ENCODE measurements around the gene ALS2CL. TPM values are rescaled to one million over a fixed set of nuclear protein-coding genes. Genes with fewer than 3 reads are reported as not detected.

ALS2CL gene
- total and polyA plus RNA-seq, 2 experiments from 2014 or later = 3.4 to 11.8 TPM

DNA sequence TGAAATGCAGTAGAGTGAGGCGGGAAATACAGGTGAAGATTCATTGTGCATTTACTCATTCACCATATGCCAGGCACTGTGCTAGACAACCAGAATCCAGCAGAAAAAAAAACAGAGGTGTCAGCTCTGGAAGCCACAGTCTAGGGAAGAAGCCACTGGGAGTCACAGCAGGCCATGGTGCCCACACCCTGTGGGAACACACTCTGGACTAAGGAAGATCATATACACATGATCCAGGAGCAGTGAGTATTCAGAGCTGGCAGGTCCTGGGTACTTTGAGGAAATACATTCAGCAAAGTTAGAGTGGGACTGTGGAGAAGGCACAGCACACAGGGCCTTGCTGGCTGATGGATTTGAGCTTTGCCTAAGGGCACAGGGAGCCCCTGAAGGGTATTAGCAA lies 66.4 kb downstream of the ALS2CL start:
- Mint-ChIP-seq H3K36me3 (ENCODE audit: low read depth) (peaks cover 3% of the 10 kb centered on the region; the same call in 1 of the 3 replicates), H3K4me3 (no peak overlapping the region), H3K9me3 (no peaks in the 10 kb centered on the region), H3K27ac (no peak overlapping the region), H3K27me3 (ENCODE audit: insufficient read depth, low read depth, poor library complexity) (peaks cover 7% of the 10 kb centered on the region), H3K4me1 (peaks cover 31% of the 10 kb centered on the region)
- no peak overlapping the region for H3K4me3 ChIP-seq
- no peak overlapping the region for H3K27ac ChIP-seq (ENCODE audit: low read depth)
- H3F3A ChIP-seq (replicated peaks; ENCODE audit: low read depth) = peaks cover 5% of the 10 kb centered on the region
- no peaks in the 10 kb centered on the region for H4K20me1 ChIP-seq (replicated peaks; ENCODE audit: insufficient read depth)
- H3K4me2 ChIP-seq = no peak overlapping the region
- ATAC-seq = no peak
- no peak for DNase-seq (ENCODE audit: low spot score)
- peaks cover 25% of the 10 kb centered on the region for H3K4me1 ChIP-seq (ENCODE audit: insufficient read depth)
- H3K79me2 ChIP-seq (replicated peaks; ENCODE audit: insufficient read depth) = no peaks in the 10 kb centered on the region
- no peaks in the 10 kb centered on the region; the same call in 1 of the 2 replicates for H3K9me2 ChIP-seq (ENCODE audit: insufficient read depth)
- no peak overlapping the region for H2AFZ ChIP-seq
- no peaks in the 10 kb centered on the region for H3K36me3 ChIP-seq (ENCODE audit: insufficient read depth)
- no peaks in the 10 kb centered on the region for H3K27me3 ChIP-seq (ENCODE audit: insufficient read depth)
- no peak for TF ChIP-seq ETS1 (IDR thresholded peaks at IDR 0.05)
- TF ChIP-seq ZNF114 (CRISPR knock-in tag; IDR thresholded peaks at IDR 0.05) = no peak
- TF ChIP-seq, protein P1, sequence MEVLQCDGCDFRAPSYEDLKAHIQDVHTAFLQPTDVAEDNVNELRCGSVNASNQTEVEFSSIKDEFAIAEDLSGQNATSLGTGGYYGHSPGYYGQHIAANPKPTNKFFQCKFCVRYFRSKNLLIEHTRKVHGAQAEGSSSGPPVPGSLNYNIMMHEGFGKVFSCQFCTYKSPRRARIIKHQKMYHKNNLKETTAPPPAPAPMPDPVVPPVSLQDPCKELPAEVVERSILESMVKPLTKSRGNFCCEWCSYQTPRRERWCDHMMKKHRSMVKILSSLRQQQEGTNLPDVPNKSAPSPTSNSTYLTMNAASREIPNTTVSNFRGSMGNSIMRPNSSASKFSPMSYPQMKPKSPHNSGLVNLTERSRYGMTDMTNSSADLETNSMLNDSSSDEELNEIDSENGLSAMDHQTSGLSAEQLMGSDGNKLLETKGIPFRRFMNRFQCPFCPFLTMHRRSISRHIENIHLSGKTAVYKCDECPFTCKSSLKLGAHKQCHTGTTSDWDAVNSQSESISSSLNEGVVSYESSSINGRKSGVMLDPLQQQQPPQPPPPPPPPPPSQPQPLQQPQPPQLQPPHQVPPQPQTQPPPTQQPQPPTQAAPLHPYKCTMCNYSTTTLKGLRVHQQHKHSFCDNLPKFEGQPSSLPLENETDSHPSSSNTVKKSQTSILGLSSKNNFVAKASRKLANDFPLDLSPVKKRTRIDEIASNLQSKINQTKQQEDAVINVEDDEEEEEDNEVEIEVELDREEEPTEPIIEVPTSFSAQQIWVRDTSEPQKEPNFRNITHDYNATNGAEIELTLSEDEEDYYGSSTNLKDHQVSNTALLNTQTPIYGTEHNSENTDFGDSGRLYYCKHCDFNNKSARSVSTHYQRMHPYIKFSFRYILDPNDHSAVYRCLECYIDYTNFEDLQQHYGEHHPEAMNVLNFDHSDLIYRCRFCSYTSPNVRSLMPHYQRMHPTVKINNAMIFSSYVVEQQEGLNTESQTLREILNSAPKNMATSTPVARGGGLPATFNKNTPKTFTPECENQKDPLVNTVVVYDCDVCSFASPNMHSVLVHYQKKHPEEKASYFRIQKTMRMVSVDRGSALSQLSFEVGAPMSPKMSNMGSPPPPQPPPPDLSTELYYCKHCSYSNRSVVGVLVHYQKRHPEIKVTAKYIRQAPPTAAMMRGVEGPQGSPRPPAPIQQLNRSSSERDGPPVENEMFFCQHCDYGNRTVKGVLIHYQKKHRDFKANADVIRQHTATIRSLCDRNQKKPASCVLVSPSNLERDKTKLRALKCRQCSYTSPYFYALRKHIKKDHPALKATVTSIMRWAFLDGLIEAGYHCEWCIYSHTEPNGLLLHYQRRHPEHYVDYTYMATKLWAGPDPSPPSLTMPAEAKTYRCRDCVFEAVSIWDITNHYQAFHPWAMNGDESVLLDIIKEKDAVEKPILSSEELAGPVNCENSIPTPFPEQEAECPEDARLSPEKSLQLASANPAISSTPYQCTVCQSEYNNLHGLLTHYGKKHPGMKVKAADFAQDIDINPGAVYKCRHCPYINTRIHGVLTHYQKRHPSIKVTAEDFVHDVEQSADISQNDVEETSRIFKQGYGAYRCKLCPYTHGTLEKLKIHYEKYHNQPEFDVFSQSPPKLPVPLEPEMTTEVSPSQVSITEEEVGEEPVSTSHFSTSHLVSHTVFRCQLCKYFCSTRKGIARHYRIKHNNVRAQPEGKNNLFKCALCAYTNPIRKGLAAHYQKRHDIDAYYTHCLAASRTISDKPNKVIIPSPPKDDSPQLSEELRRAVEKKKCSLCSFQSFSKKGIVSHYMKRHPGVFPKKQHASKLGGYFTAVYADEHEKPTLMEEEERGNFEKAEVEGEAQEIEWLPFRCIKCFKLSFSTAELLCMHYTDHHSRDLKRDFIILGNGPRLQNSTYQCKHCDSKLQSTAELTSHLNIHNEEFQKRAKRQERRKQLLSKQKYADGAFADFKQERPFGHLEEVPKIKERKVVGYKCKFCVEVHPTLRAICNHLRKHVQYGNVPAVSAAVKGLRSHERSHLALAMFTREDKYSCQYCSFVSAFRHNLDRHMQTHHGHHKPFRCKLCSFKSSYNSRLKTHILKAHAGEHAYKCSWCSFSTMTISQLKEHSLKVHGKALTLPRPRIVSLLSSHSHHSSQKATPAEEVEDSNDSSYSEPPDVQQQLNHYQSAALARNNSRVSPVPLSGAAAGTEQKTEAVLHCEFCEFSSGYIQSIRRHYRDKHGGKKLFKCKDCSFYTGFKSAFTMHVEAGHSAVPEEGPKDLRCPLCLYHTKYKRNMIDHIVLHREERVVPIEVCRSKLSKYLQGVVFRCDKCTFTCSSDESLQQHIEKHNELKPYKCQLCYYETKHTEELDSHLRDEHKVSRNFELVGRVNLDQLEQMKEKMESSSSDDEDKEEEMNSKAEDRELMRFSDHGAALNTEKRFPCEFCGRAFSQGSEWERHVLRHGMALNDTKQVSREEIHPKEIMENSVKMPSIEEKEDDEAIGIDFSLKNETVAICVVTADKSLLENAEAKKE (CRISPR knock-in tag; IDR thresholded peaks at IDR 0.05) = no peak
- TF ChIP-seq EZH2phosphoT487 (IDR thresholded peaks at IDR 0.05; ENCODE audit: unreplicated experiment) = no peak

DNA sequence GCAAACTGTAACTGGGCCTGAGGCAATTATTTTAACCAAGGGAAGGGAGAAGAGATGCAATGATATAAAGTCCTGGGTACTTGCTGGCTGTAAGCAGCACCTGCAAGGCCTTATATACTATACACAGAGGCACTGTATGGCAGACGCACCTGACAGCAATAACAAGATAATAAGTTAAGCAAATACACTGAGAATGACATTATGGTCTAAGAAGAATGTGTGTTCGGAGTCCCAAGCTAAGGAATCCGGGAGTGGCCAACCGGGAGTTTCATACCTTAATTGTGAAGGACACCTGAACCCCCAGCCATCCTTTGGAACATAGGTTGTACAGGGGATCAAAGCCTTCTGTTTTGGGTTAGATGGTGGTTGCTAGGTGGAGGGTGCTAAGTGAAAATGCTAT lies 67.4 kb downstream of the ALS2CL start:
- no peaks in the 10 kb centered on the region for H3K79me2 ChIP-seq (replicated peaks; ENCODE audit: insufficient read depth)
- no peaks in the 10 kb centered on the region for H4K20me1 ChIP-seq (replicated peaks; ENCODE audit: insufficient read depth)
- H3K27me3 ChIP-seq (ENCODE audit: insufficient read depth) = no peaks in the 10 kb centered on the region
- H3K36me3 ChIP-seq (ENCODE audit: insufficient read depth) = no peaks in the 10 kb centered on the region
- no peaks in the 10 kb centered on the region for H3K9me2 ChIP-seq (ENCODE audit: insufficient read depth)
- no peak overlapping the region for H3K27ac Mint-ChIP-seq
- no peak overlapping the region for H3K4me3 Mint-ChIP-seq
- H3K27me3 Mint-ChIP-seq (ENCODE audit: insufficient read depth, low read depth, poor library complexity) = peaks cover 7% of the 10 kb centered on the region
- H3F3A ChIP-seq (replicated peaks; ENCODE audit: low read depth) = peaks cover 5% of the 10 kb centered on the region
- H3K4me1 ChIP-seq (ENCODE audit: insufficient read depth) = peaks cover 25% of the 10 kb centered on the region
- H3K36me3 Mint-ChIP-seq (ENCODE audit: low read depth) = peaks cover 3% of the 10 kb centered on the region; the same call in 1 of the 3 replicates
- no peaks in the 10 kb centered on the region for H3K9me3 Mint-ChIP-seq
- DNase-seq (ENCODE audit: low spot score) (no peak), ATAC-seq (no peak)
- H3K4me3 ChIP-seq = no peak overlapping the region
- peaks cover 35% of the 10 kb centered on the region for H3K4me1 Mint-ChIP-seq
- H3K27ac ChIP-seq (ENCODE audit: low read depth) = no peak overlapping the region
- no peak overlapping the region for H3K4me2 ChIP-seq
- no peak overlapping the region for H2AFZ ChIP-seq
- TF ChIP-seq ZNF331 (CRISPR knock-in tag; IDR thresholded peaks at IDR 0.05; ENCODE audit: low read depth) (no peak), EZH2phosphoT487 (IDR thresholded peaks at IDR 0.05; ENCODE audit: unreplicated experiment) (no peak)
- TF ChIP-seq, protein P1 (CRISPR knock-in tag; IDR thresholded peaks at IDR 0.05) = no peak

Measured in GM23338 (cell line).